Effector memory CD8-positive, alpha-beta T cell (primary cell): ENCODE measurements around the gene HCRT.

Experiments used
- ATAC-seq: fragments of 150-1000 bp; cut with Tn5 transposase; replicated peaks from 2 replicates; pipeline ENCODE4 v1.10.0; 2021; ENCODE audit warnings: mild to moderate bottlenecking, moderate library complexity
- DNase-seq, 3 experiments: peaks; one replicate each; pipeline ENCODE4 v3.0.0; 2021
- H3K27ac Mint-ChIP-seq, 2 donors: one replicate each; pipeline ENCODE4 v1.8.0; 2022; ENCODE audit warnings: mild to moderate bottlenecking in 2 of 2, mixed read lengths in 2 of 2, moderate library complexity in 2 of 2
- H3K27me3 Mint-ChIP-seq, 2 donors: one replicate each; pipeline ENCODE4 v1.8.0; 2022; ENCODE audit warnings: mixed read lengths in 2 of 2
- H3K36me3 Mint-ChIP-seq: one replicate; pipeline ENCODE4 v1.8.0; 2022; ENCODE audit warnings: mild to moderate bottlenecking, moderate library complexity, mixed read lengths; ENCODE audit not compliant: insufficient read depth
- H3K4me1 Mint-ChIP-seq, 2 donors: one replicate each; pipeline ENCODE4 v1.8.0; 2022; ENCODE audit warnings: low read depth in 2 of 2, mixed read lengths in 2 of 2
- H3K4me3 Mint-ChIP-seq, 2 donors: one replicate each; pipeline ENCODE4 v1.8.0; 2022; ENCODE audit warnings: mild to moderate bottlenecking in 2 of 2, mixed read lengths in 2 of 2, moderate library complexity in 2 of 2
- H3K9me3 Mint-ChIP-seq, 2 donors: one replicate each; pipeline ENCODE4 v1.8.0; 2022; ENCODE audit warnings: mixed read lengths in 2 of 2

The HCRT gene

GRCh38 chr17:42180922-42181850, 4.1 kb downstream of the HCRT start, which contains the start of gene KCNH4:
Gene KCNH4 (minus strand): TSS chr17:42181142. CDS start chr17:42180945, 197 bp downstream.
- no peaks in the 10 kb centered on the region for H3K9me3 Mint-ChIP-seq
- H3K27ac Mint-ChIP-seq = peak within 1 kb of the TSS in 1 of 2 donors; percentile 63
- peak; percentile 75 to 83 (median 81) for DNase-seq
- ATAC-seq = peak; percentile 64
- peak within 1 kb of the TSS; percentile 73 to 75 for H3K4me3 Mint-ChIP-seq
- H3K27me3 Mint-ChIP-seq = peaks cover 0 to 27% of the 10 kb centered on the region in 2 donors
- peaks cover 21% of the 10 kb centered on the region for H3K36me3 Mint-ChIP-seq
- H3K4me1 Mint-ChIP-seq = peaks cover 31 to 36% of the 10 kb centered on the region in 2 donors

GRCh38 chr17:42180411-42180921, 4.8 kb downstream of the HCRT start:
- H3K9me3 Mint-ChIP-seq = no peaks in the 10 kb centered on the region
- DNase-seq = no peak
- no peak overlapping the region for H3K27ac Mint-ChIP-seq
- peak overlapping the region; percentile 59 to 73 for H3K4me3 Mint-ChIP-seq
- peaks cover 21% of the 10 kb centered on the region for H3K36me3 Mint-ChIP-seq
- H3K27me3 Mint-ChIP-seq = peaks cover 0 to 27% of the 10 kb centered on the region in 2 donors
- ATAC-seq = no peak
- peaks cover 31 to 36% of the 10 kb centered on the region in 2 donors for H3K4me1 Mint-ChIP-seq

- peaks cover 0 to 31% of the 10 kb centered on the region in 2 donors for H3K27me3 Mint-ChIP-seq
- no peaks in the 10 kb centered on the region for H3K9me3 Mint-ChIP-seq
- ATAC-seq (no peak), DNase-seq (no peak)
- peaks cover 21% of the 10 kb centered on the region for H3K36me3 Mint-ChIP-seq
- H3K4me1 Mint-ChIP-seq = peaks cover 31 to 35% of the 10 kb centered on the region in 2 donors
- no peak overlapping the region for H3K27ac Mint-ChIP-seq
- peak overlapping the region; percentile 59 to 73 for H3K4me3 Mint-ChIP-seq
Measured at GRCh38 chr17:42179911-42180410, 5.3 kb downstream of the HCRT start.

GRCh38 chr17:42179335-42179734, 5.9 kb downstream of the HCRT start:
- ATAC-seq = no peak
- Mint-ChIP-seq H3K27me3 (peaks cover 0 to 37% of the 10 kb centered on the region in 2 donors), H3K27ac (no peak overlapping the region), H3K36me3 (peaks cover 21% of the 10 kb centered on the region), H3K4me3 (peak overlapping the region; percentile 59 to 73), H3K4me1 (peaks cover 30 to 31% of the 10 kb centered on the region in 2 donors), H3K9me3 (no peaks in the 10 kb centered on the region)
- no peak for DNase-seq

GRCh38 chr17:42178817-42179216, 6.4 kb downstream of the HCRT start:
- peaks cover 26 to 31% of the 10 kb centered on the region in 2 donors for H3K4me1 Mint-ChIP-seq
- DNase-seq (no peak), ATAC-seq (peak; percentile 26)
- no peak overlapping the region for H3K27ac Mint-ChIP-seq
- peaks cover 0 to 37% of the 10 kb centered on the region in 2 donors for H3K27me3 Mint-ChIP-seq
- no peaks in the 10 kb centered on the region for H3K9me3 Mint-ChIP-seq
- peak overlapping the region in 1 of 2 donors; percentile 13 for H3K4me3 Mint-ChIP-seq
- H3K36me3 Mint-ChIP-seq = peaks cover 21% of the 10 kb centered on the region

- DNase-seq (no peak), ATAC-seq (no peak)
- Mint-ChIP-seq H3K27ac (no peak overlapping the region), H3K4me3 (no peak overlapping the region), H3K27me3 (peaks cover 0 to 37% of the 10 kb centered on the region in 2 donors), H3K36me3 (peaks cover 21% of the 10 kb centered on the region), H3K4me1 (peaks cover 19 to 21% of the 10 kb centered on the region in 2 donors), H3K9me3 (no peaks in the 10 kb centered on the region)
Measured at GRCh38 chr17:42177684-42178083, 7.6 kb downstream of the HCRT start.

GRCh38 chr17:42174126-42174783, 11.0 kb downstream of the HCRT start:
- Mint-ChIP-seq H3K36me3 (peaks cover 7% of the 10 kb centered on the region), H3K27me3 (peaks cover 0 to 39% of the 10 kb centered on the region in 2 donors), H3K27ac (no peak overlapping the region), H3K4me1 (peaks cover 4 to 10% of the 10 kb centered on the region in 2 donors), H3K9me3 (no peaks in the 10 kb centered on the region), H3K4me3 (no peak overlapping the region)
- DNase-seq (no peak), ATAC-seq (no peak)

GRCh38 chr17:42171831-42172230, 13.4 kb downstream of the HCRT start:
- H3K36me3 Mint-ChIP-seq = peaks cover 1% of the 10 kb centered on the region
- no peaks in the 10 kb centered on the region for H3K9me3 Mint-ChIP-seq
- peaks cover 0 to 23% of the 10 kb centered on the region in 2 donors for H3K27me3 Mint-ChIP-seq
- no peaks in the 10 kb centered on the region for H3K4me1 Mint-ChIP-seq
- no peak overlapping the region for H3K4me3 Mint-ChIP-seq
- DNase-seq (no peak), ATAC-seq (no peak)
- no peak overlapping the region for H3K27ac Mint-ChIP-seq

- H3K27me3 Mint-ChIP-seq = peaks cover 0 to 13% of the 10 kb centered on the region in 2 donors
- H3K4me1 Mint-ChIP-seq = no peaks in the 10 kb centered on the region
- no peak overlapping the region for H3K4me3 Mint-ChIP-seq
- ATAC-seq (no peak), DNase-seq (no peak)
- no peak overlapping the region for H3K27ac Mint-ChIP-seq
- H3K36me3 Mint-ChIP-seq = no peaks in the 10 kb centered on the region
- no peaks in the 10 kb centered on the region for H3K9me3 Mint-ChIP-seq
Measured at GRCh38 chr17:42169351-42169750, 15.9 kb downstream of the HCRT start.

- H3K4me3 Mint-ChIP-seq = no peak overlapping the region
- H3K9me3 Mint-ChIP-seq = no peaks in the 10 kb centered on the region
- no peaks in the 10 kb centered on the region for H3K36me3 Mint-ChIP-seq
- H3K4me1 Mint-ChIP-seq = no peaks in the 10 kb centered on the region
- DNase-seq (no peak), ATAC-seq (no peak)
- no peak overlapping the region for H3K27ac Mint-ChIP-seq
- H3K27me3 Mint-ChIP-seq = peaks cover 0 to 12% of the 10 kb centered on the region in 2 donors
Measured at GRCh38 chr17:42167807-42168206, 17.4 kb downstream of the HCRT start.

GRCh38 chr17:42166196-42166763, 19.0 kb downstream of the HCRT start:
- Mint-ChIP-seq H3K9me3 (no peaks in the 10 kb centered on the region), H3K4me1 (no peaks in the 10 kb centered on the region)
- ATAC-seq = no peak

GRCh38 chr17:42165751-42166150, 19.5 kb downstream of the HCRT start:
- DNase-seq (no peak), ATAC-seq (no peak)
- Mint-ChIP-seq H3K4me1 (no peaks in the 10 kb centered on the region), H3K9me3 (no peaks in the 10 kb centered on the region), H3K4me3 (no peak overlapping the region), H3K27ac (no peak overlapping the region), H3K27me3 (peaks cover 0 to 6% of the 10 kb centered on the region in 2 donors), H3K36me3 (peaks cover 2% of the 10 kb centered on the region)

More at GRCh38 chr17:42166196-42166763, 19.0 kb downstream of the HCRT start:
- no peak overlapping the region for H3K4me3 Mint-ChIP-seq
- H3K27ac Mint-ChIP-seq = no peak overlapping the region
- DNase-seq = no peak
- H3K36me3 Mint-ChIP-seq = no peaks in the 10 kb centered on the region
- peaks cover 0 to 11% of the 10 kb centered on the region in 2 donors for H3K27me3 Mint-ChIP-seq
